ENCODE results near the gene SIRPG. TPM values are rescaled to one million over a fixed set of nuclear protein-coding genes. Genes with fewer than 3 reads are reported as not detected.

SIRPG gene
- total RNA-seq, 3 donors from 2014 or later = 11.6 to 13.3 (median 12.0) TPM

Other genes starting within 250 kb of the SIRPG start
- 100 to 1,000 TPM; 193 to 218 (median 208) TPM for gene NSFL1C, start 190.9 kb downstream of the SIRPG start, total RNA-seq
- gene SIRPB2, start 166.4 kb downstream of the SIRPG start, total RNA-seq = not detected
- gene SIRPD, start 100.1 kb downstream of the SIRPG start, total RNA-seq = not detected
- gene SIRPB1, start 37.8 kb downstream of the SIRPG start, total RNA-seq = under 1 TPM; 0.34 to 0.78 (median 0.73) TPM
- gene SIRPA, start 237.6 kb upstream of the SIRPG start, total RNA-seq = under 1 TPM; 0.26 to 0.84 (median 0.33) TPM